AG04450 (cell line): ENCODE results near the gene CCDC141. TPM values are rescaled to one million over a fixed set of nuclear protein-coding genes. Genes with fewer than 3 reads are reported as not detected.

Source experiments
- CTCF ChIA-PET: fragments of 300-600, 350-600 bp; formaldehyde crosslinking; extraction: SDS; loops from one replicate; lab custom pipeline; 2022; ENCODE audit warnings: antibody characterized with exemption, inconsistent platforms; lab: Charles Lee
- POLR2A ChIA-PET: fragments of 350-600 bp; formaldehyde crosslinking; extraction: SDS; loops from one replicate; lab custom pipeline; 2021; ENCODE audit warnings: antibody characterized with exemption, inconsistent platforms; lab: Yijun Ruan, JAX
- DNase-seq: peaks from one replicate; pipeline ENCODE4 v3.0.0-alpha.2; 2011; ENCODE audit warnings: low read depth, low spot score
- H3K27ac ChIP-seq: one replicate; pipeline ENCODE4 v1.5.1; 2012; ENCODE audit warnings: low read depth, low read length, control low read depth
- H3K27me3 ChIP-seq: one replicate; pipeline ENCODE4 v1.6.0; 2012; ENCODE audit warnings: low read length; ENCODE audit not compliant: control insufficient read depth, insufficient read depth
- H3K4me3 ChIP-seq: 2 replicates; pipeline ENCODE4 v1.5.1; 2011; ENCODE audit warnings: mild to moderate bottlenecking, low read depth, low read length, control low read depth
- H3K9me3 ChIP-seq: 2 replicates; pipeline ENCODE4 v1.5.1; 2012; ENCODE audit warnings: low read length; ENCODE audit not compliant: control insufficient read depth, insufficient read depth
- polyA plus RNA-seq: library from polyadenylated mRNA; depleted of rRNA; stranded (reverse); fragments of >200 nt; gene quantifications from 2 replicates; pipeline ENCODE4 v1.2.3, GENCODE V29; 2011
- TF ChIP-seq, protein P1 (sequence below): IDR thresholded peaks from 2 replicates; pipeline ENCODE4 v1.5.1; 2011; ENCODE audit warnings: low read depth, low read length, control low read depth, inconsistent platforms

The CCDC141 gene
- polyA plus RNA-seq, 1 experiment, result not detected

DNA sequence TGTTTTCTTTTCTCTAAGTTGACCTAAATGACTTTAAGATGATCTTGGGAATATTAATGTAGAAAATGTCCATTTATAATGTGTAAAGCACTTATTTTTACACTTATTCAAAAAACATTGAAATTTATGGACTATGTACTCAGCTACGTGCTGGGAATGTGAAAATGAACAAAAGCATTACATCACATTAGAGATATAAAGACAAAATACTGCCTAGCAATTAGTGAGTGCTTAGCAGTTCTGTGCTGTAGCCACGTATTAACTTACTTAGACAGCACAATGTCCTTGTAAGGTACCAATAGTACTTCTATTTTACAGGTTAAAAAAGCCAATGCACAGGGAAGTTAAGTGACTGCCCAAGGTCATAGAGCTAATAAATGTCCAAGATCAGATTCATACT lies 138.9 kb downstream of the CCDC141 start:
- Histone ChIP-seq H3K4me3 (no peak overlapping the region), H3K27ac (no peak overlapping the region), H3K9me3 (no peaks in the 10 kb centered on the region), H3K27me3 (no peaks in the 10 kb centered on the region)
- CTCF ChIA-PET, result interaction anchor here (1.9 to 5.0 kb wide), 3 partner anchors 20 to 149 kb away, joined by 7 to 69 read pairs (median 14); no protein-coding TSS in a partner anchor
- POLR2A ChIA-PET, result interaction anchor here (0.6 kb wide), 1 partner anchor 623 kb away, joined by 4 read pairs; no protein-coding TSS in a partner anchor
- DNase-seq, result no peak
- TF ChIP-seq, protein P1, sequence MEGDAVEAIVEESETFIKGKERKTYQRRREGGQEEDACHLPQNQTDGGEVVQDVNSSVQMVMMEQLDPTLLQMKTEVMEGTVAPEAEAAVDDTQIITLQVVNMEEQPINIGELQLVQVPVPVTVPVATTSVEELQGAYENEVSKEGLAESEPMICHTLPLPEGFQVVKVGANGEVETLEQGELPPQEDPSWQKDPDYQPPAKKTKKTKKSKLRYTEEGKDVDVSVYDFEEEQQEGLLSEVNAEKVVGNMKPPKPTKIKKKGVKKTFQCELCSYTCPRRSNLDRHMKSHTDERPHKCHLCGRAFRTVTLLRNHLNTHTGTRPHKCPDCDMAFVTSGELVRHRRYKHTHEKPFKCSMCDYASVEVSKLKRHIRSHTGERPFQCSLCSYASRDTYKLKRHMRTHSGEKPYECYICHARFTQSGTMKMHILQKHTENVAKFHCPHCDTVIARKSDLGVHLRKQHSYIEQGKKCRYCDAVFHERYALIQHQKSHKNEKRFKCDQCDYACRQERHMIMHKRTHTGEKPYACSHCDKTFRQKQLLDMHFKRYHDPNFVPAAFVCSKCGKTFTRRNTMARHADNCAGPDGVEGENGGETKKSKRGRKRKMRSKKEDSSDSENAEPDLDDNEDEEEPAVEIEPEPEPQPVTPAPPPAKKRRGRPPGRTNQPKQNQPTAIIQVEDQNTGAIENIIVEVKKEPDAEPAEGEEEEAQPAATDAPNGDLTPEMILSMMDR, result no peak

DNA sequence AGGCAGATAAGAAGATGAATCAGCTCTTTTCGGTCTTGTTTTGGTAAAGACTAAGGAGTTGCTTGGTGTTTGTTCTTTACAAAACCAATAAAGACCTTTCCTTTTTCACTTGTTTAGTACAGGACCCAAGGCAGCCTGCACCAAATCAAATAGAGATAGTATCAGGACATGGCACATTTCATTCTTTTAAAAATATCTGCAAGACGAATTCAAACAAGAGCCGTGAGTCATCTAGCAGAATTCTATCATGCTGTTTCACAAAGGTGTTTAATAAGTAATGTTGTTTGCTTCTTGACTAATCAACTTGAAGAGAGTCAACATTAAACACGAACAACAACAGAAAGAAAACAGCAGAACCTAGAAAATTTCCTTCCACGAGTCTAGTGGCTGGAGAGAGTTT lies 139.9 kb downstream of the CCDC141 start:
- POLR2A ChIA-PET, result no interaction called here
- no peaks in the 10 kb centered on the region for H3K9me3 ChIP-seq

DNA sequence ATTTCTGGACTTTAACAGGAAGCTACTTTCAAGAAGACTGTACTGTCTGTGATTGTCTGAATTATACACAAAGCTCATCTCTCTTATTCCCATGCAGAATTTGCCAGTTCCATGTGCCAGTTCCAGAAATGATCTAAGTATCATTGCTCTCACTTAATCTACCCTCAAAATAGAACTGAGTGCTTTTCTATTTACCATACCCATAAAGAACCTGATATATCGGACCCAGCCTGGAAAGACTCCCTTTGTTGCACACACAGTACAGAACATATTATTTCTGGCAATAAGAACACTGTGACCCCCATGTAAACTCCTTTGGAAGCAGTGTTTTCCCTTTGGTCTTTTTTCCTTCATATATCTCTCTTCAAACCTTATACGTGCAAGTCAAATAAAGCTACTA lies 140.4 kb downstream of the CCDC141 start:
- CTCF ChIA-PET, result interaction anchor here (0.6 to 5.0 kb wide), 6 partner anchors 12 to 881 kb away, joined by 3 to 69 read pairs (median 5); no protein-coding TSS in a partner anchor
- Histone ChIP-seq H3K27me3 (no peaks in the 10 kb centered on the region), H3K4me3 (no peak overlapping the region), H3K27ac (no peak overlapping the region), H3K9me3 (no peaks in the 10 kb centered on the region)
- no peak for DNase-seq
- TF ChIP-seq, protein P1, result no peak
- POLR2A ChIA-PET, result no interaction called here

More for the DNA sequence above, 139.9 kb downstream of the CCDC141 start:
- H3K4me3 ChIP-seq, result no peak overlapping the region
- H3K27me3 ChIP-seq, result no peaks in the 10 kb centered on the region
- no peak for DNase-seq
- CTCF ChIA-PET, result interaction anchor here (1.3 to 5.0 kb wide), 5 partner anchors 11 to 148 kb away, joined by 3 to 69 read pairs (median 7); no protein-coding TSS in a partner anchor
- TF ChIP-seq, protein P1, result no peak
- no peak overlapping the region for H3K27ac ChIP-seq

GRCh38 chr2:178908810-178909209 lies 141.1 kb downstream of the CCDC141 start:
- ChIA-PET POLR2A (no interaction called here), CTCF (interaction anchor here (0.7 to 2.2 kb wide), 4 partner anchors 13 to 147 kb away, joined by 3 to 7 read pairs (median 3); no protein-coding TSS in a partner anchor)
- Histone ChIP-seq H3K27me3 (no peaks in the 10 kb centered on the region), H3K4me3 (no peak overlapping the region), H3K27ac (no peak overlapping the region), H3K9me3 (no peaks in the 10 kb centered on the region)
- no peak for DNase-seq
- TF ChIP-seq, protein P1, result no peak

DNA sequence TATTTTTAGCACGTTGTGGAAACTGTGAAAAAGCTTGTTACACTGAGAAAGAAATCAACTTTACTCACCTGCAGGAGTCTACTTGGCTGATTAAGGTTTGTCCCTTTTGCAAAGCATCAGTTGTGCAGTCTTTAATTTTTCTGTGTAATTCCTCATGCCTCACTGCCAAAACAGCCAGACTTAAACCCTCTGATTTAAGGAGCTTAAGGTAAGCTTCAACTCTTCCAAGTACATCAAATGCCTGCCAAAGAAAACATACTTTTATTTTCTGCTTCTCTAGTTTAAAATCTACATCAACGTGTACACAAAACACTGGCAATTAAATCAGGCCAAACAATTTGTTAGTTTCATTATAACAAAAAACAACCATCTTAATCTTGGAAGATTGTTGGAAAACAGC lies 144.7 kb downstream of the CCDC141 start:
- TF ChIP-seq, protein P1, result no peak
- ChIA-PET POLR2A (no interaction called here), CTCF (no interaction called here)
- DNase-seq, result no peak
- H3K27ac ChIP-seq, result no peak overlapping the region
- H3K9me3 ChIP-seq, result no peaks in the 10 kb centered on the region
- H3K4me3 ChIP-seq, result no peak overlapping the region
- no peaks in the 10 kb centered on the region for H3K27me3 ChIP-seq
